SJCRH30 (cell line): ENCODE results near the gene LNX2. TPM values are rescaled to one million over a fixed set of nuclear protein-coding genes. Genes with fewer than 3 reads are reported as not detected.

Experiments used
- DNase-seq, 2 experiments: peaks; one replicate each; pipeline ENCODE4 v3.0.0-alpha.2; 2015 to 2020
- H3K27ac ChIP-seq: fragments of 250-450 bp; sonication (Bioruptor Pico); 2 replicates; pipeline ENCODE4 v1.5.1; 2020; ENCODE audit warnings: mild to moderate bottlenecking, moderate library complexity
- H3K27me3 ChIP-seq: fragments of 250-450 bp; sonication (Bioruptor Pico); 2 replicates; pipeline ENCODE4 v1.5.1; 2020; ENCODE audit warnings: mild to moderate bottlenecking, moderate library complexity
- H3K36me3 ChIP-seq: fragments of 250-450 bp; sonication (Bioruptor Pico); 2 replicates; pipeline ENCODE4 v1.5.1; 2020; ENCODE audit warnings: mild to moderate bottlenecking, moderate library complexity
- H3K4me1 ChIP-seq: fragments of 250-450 bp; sonication (Bioruptor Pico); 2 replicates; pipeline ENCODE4 v1.5.1; 2020; ENCODE audit warnings: mild to moderate bottlenecking, moderate library complexity
- H3K4me3 ChIP-seq: fragments of 250-450 bp; sonication (Bioruptor Pico); 2 replicates; pipeline ENCODE4 v1.5.1; 2020; ENCODE audit warnings: mild to moderate bottlenecking, moderate library complexity
- H3K9me3 ChIP-seq: fragments of 250-450 bp; sonication (Bioruptor Pico); replicated peaks from 2 replicates; pipeline ENCODE4 v1.5.1; 2020; ENCODE audit warnings: mild to moderate bottlenecking, moderate library complexity
- total RNA-seq: library from RNA; depleted of rRNA; stranded (reverse); fragments of >200 nt; shearing (Covaris generic); gene quantifications from 2 replicates; pipeline ENCODE4 v1.2.3, GENCODE V29; 2014

LNX2 gene
- total RNA-seq, 1 experiment from 2014 or later = 16.7 TPM

GRCh38 chr13:27536361-27537101 lies 83.8 kb downstream of the LNX2 start:
- Histone ChIP-seq H3K27ac (no peak overlapping the region), H3K4me1 (no peaks in the 10 kb centered on the region), H3K27me3 (no peaks in the 10 kb centered on the region), H3K4me3 (no peak overlapping the region), H3K9me3 (no peaks in the 10 kb centered on the region), H3K36me3 (no peaks in the 10 kb centered on the region)
- no peak for DNase-seq

DNA sequence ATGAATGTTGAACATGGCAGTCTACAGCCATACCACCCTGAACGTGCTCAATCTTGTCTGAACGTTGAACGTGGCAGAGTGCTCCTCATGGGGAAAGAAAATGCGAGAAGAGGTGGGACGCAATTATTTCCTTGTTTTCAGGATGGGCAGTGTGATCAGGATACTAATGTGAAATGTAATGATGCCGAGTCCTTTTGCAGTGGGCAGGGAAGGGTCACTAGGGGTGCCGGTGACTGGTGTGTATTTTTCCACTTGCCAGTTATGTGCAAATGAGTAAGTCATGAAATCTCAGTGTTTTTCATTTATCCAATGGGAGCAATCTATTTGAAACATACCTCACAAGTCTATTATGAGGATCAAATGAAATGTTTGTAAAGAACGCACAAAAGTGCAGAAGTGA lies 84.8 kb downstream of the LNX2 start:
- Histone ChIP-seq H3K4me3 (no peak overlapping the region), H3K27ac (no peak overlapping the region), H3K27me3 (no peaks in the 10 kb centered on the region), H3K36me3 (no peaks in the 10 kb centered on the region), H3K4me1 (no peaks in the 10 kb centered on the region), H3K9me3 (no peaks in the 10 kb centered on the region)
- no peak for DNase-seq

DNA sequence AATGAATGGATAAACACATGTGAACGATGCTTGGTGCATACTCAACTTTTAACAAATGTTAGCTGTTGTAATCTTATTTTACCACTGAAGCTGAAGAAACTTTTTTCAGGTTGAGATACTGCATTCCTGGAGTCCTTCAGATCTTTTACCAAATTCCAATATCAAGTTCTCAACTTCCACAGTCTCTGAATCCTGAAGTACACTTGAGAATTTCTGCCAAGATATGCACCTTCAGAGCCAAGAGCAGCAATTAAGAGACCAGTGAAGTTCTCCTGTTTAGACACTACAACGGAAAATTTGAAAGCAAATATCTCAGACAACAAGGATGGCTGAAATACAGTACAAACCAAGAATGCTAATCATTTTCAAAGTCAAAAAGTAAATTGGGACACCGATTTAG lies 85.3 kb downstream of the LNX2 start:
- Histone ChIP-seq H3K36me3 (no peaks in the 10 kb centered on the region), H3K4me1 (no peaks in the 10 kb centered on the region), H3K9me3 (no peaks in the 10 kb centered on the region), H3K27ac (no peak overlapping the region), H3K4me3 (no peak overlapping the region), H3K27me3 (no peaks in the 10 kb centered on the region)
- DNase-seq = no peak

DNA sequence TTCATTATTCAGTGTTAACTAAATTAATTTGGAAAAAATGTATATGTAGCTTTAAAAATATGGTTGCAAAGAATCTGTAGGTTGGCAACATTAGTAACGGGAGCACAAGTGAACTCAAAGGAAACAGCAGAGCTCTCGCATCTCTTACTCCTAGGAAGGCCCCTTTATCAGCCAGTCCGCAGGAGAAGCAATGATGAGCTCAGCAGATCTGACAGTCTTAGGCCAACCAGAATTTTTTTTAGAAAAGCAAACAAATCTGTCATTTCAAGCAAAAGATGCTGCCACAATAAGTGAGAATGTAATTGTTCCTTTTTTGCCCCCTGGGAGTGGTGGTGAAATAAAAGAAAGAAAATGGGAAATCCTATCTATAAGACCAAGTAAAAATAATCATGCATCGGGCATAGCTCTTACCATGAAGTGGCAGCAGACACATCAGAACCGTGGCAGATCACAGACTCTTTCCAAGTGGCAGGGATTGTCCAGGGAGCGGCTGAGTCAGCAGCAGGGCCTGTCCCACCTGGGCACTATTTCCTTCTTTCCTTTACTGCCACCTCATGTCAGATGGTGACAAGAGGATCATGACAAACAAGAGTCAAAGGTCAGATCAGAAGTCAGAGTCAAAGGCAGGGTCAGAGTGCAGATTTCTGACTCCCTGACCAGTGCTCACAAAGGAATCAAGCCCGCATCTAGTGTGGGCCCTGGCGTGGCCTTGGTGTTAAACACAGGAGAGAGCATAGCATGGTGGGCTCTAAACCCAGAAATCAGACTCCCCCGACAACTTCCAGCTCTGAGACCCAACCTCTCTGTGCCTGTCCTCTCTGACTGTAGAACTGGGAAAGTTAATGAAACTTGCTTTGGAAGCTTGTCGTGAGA lies 86.0 kb downstream of the LNX2 start:
- Histone ChIP-seq H3K27ac (no peak overlapping the region), H3K36me3 (no peaks in the 10 kb centered on the region), H3K9me3 (no peaks in the 10 kb centered on the region), H3K4me1 (no peaks in the 10 kb centered on the region), H3K27me3 (no peaks in the 10 kb centered on the region), H3K4me3 (no peak overlapping the region)
- DNase-seq = no peak

GRCh38 chr13:27533155-27533643 lies 87.1 kb downstream of the LNX2 start:
- no peak overlapping the region for H3K27ac ChIP-seq
- H3K36me3 ChIP-seq = no peaks in the 10 kb centered on the region
- H3K27me3 ChIP-seq = no peaks in the 10 kb centered on the region
- peak; percentile 79 to 88 for DNase-seq
- no peaks in the 10 kb centered on the region for H3K9me3 ChIP-seq
- H3K4me3 ChIP-seq = no peak overlapping the region
- H3K4me1 ChIP-seq = no peaks in the 10 kb centered on the region

DNA sequence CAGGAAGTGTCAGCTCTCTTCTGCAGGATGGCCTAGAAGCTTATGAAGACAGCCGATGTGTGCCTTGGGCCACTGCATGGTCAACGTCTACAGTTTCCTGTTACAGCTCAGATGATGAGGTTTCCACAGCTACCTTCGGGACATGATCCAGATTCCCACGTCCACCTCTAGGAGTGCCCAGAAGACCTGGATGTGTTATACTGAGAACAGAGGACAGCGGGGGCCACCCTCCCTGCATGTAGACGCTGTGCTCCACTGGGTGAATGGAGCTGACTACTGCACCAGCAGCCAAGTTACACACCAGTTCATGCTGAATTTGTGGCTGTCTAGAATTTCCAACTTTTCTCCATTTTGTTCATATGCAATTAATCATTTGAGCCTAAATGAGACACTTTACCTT lies 91.4 kb downstream of the LNX2 start:
- H3K4me1 ChIP-seq = no peaks in the 10 kb centered on the region
- H3K36me3 ChIP-seq = no peaks in the 10 kb centered on the region
- H3K9me3 ChIP-seq = no peaks in the 10 kb centered on the region
- DNase-seq = no peak
- no peak overlapping the region for H3K4me3 ChIP-seq
- H3K27me3 ChIP-seq = peaks cover 4% of the 10 kb centered on the region; the same call in 1 of the 2 replicates
- H3K27ac ChIP-seq = no peak overlapping the region

GRCh38 chr13:27526516-27526915 lies 93.8 kb downstream of the LNX2 start:
- Histone ChIP-seq H3K27me3 (peaks cover 14% of the 10 kb centered on the region; the same call in 1 of the 2 replicates), H3K36me3 (no peaks in the 10 kb centered on the region), H3K4me3 (no peak overlapping the region), H3K27ac (no peak overlapping the region), H3K4me1 (no peaks in the 10 kb centered on the region), H3K9me3 (no peaks in the 10 kb centered on the region)
- no peak for DNase-seq

DNA sequence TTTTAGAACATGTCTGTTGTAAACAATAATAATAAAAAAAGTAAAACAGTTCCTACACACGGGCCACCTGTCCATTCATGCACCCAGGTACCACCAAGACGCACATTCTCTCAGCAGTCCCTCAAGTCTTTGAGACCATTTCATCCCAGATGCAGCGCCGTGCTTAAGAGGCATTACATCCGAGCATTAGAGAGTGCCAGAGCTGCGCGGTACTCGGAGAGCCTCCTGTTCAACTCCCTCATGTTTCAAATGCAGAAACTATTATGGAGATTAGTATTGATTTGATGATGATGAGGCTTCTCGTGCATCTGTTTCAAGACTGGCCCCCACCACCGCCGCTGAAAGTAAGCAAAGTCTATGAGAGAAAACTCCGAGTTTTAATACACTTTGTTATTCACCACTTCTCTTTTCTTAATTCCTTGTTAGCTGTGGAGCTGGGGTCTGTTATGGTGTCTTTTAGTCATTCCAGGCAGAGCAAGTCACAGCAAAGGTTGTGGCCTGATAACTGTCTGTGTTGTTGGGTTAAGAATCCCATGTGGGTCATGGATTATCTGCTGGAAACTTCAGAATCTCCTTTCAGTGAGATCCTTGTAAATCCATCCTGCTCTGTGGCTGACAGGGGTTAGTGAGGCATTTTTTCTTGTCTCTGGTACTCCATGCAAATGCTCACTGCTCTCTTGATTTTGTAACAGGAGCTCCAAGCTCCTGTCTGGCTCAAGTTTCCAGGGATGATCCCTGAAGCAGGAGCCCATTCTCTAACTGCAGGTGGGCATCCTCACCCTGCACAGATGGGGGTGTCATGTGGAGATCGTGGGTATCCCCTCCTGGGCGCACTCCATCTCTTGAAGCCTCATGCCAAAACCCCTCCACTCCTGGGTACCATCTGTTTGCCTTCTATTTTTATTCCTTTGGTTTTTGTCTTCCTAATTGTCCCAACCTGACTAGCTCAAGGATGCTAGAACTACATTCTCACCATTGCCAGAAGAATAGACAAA lies 95.1 kb downstream of the LNX2 start:
- no peak for DNase-seq
- H3K27me3 ChIP-seq = peaks cover 14% of the 10 kb centered on the region; the same call in 1 of the 2 replicates
- no peak overlapping the region for H3K27ac ChIP-seq
- H3K36me3 ChIP-seq = no peaks in the 10 kb centered on the region
- H3K4me1 ChIP-seq = no peaks in the 10 kb centered on the region
- H3K9me3 ChIP-seq = no peaks in the 10 kb centered on the region
- no peak overlapping the region for H3K4me3 ChIP-seq

- no peak overlapping the region for H3K27ac ChIP-seq
- no peaks in the 10 kb centered on the region for H3K36me3 ChIP-seq
- peaks cover 16% of the 10 kb centered on the region; the same call in 1 of the 2 replicates for H3K27me3 ChIP-seq
- H3K4me1 ChIP-seq = no peaks in the 10 kb centered on the region
- no peak overlapping the region for H3K4me3 ChIP-seq
- no peak for DNase-seq
- H3K9me3 ChIP-seq = peaks cover 3% of the 10 kb centered on the region
These were observed 96.8 kb downstream of the LNX2 start for GRCh38 chr13:27523346-27524073.

DNA sequence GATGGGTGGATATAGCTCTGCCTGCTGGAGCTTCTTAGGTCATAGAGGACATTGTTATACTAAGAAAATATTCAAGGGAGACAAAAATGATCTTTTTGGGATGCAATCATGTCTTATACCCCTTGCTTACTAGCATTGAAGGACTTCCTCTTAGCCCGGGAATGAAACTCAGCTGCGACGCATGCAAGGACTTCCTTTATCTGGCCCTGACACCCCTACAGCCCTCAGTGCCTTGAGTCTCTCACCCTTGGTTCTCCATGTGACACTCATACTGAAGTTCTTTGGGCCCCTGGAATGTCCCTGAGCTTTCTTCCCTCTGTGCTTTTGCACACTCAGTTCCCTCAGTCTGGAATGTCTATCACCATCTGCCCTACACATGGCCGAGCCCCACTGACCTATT lies 97.5 kb downstream of the LNX2 start:
- H3K27me3 ChIP-seq = peaks cover 21% of the 10 kb centered on the region; the same call in 1 of the 2 replicates
- no peaks in the 10 kb centered on the region for H3K4me1 ChIP-seq
- DNase-seq = no peak
- H3K36me3 ChIP-seq = no peaks in the 10 kb centered on the region
- H3K4me3 ChIP-seq = no peak overlapping the region
- no peak overlapping the region for H3K27ac ChIP-seq
- peaks cover 5% of the 10 kb centered on the region for H3K9me3 ChIP-seq

GRCh38 chr13:27516103-27516502 lies 104.2 kb downstream of the LNX2 start:
- Histone ChIP-seq H3K36me3 (no peaks in the 10 kb centered on the region), H3K4me1 (no peaks in the 10 kb centered on the region), H3K27ac (no peak overlapping the region), H3K9me3 (peaks cover 9% of the 10 kb centered on the region), H3K4me3 (no peak overlapping the region), H3K27me3 (0 out of 2 replicates have a peak, but pooled peaks cover 16% of the 10 kb centered on the region)
- no peak for DNase-seq

DNA sequence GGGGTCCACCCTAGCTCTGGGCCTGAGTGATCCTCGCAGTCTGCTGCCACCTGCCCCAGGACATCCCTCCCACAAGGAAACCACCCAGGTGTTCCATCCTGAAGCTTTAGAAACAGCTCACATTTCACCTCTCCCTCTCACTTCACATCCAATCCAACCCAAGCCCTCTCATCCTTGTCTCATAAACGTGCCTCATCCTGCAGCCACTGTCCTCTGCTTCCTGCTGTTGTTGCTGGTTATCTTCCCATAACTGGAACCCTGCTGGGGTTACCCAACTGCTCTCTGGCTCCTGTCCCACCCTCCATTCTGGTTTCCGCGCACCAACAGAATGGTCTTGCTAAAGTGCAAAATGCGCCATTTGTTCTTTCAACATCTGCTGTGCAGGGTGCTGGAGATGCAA lies 110.2 kb downstream of the LNX2 start:
- Histone ChIP-seq H3K4me1 (no peaks in the 10 kb centered on the region), H3K9me3 (0 out of 2 replicates have a peak, but pooled peaks cover 3% of the 10 kb centered on the region), H3K36me3 (no peaks in the 10 kb centered on the region), H3K4me3 (no peak overlapping the region), H3K27ac (no peak overlapping the region), H3K27me3 (peaks cover 21% of the 10 kb centered on the region)
- DNase-seq = no peak

DNA sequence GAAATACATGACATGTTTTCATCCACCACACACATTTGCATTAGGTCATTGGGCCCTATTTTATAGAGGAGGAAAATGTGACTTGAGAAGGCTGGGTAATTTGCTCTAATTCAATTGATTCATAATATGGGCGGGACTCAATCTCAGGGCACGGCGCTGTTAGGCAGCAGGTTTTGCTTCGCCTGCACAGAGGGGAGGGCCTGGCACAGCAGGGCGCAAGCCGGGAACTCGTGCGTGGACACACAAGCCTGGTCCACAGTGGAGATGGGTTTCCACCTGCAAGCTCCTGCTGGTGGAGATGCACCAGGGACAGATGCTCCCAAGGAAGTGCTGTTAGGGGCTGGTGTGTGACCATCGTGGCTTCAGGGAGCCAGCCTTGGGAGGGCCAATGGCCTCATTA lies 111.5 kb downstream of the LNX2 start:
- DNase-seq = no peak
- Histone ChIP-seq H3K27ac (no peak overlapping the region), H3K4me1 (no peaks in the 10 kb centered on the region), H3K4me3 (no peak overlapping the region), H3K36me3 (no peaks in the 10 kb centered on the region), H3K9me3 (0 out of 2 replicates have a peak, but pooled peaks cover 3% of the 10 kb centered on the region), H3K27me3 (peaks cover 25% of the 10 kb centered on the region)

GRCh38 chr13:27505792-27506191 lies 114.5 kb downstream of the LNX2 start:
- no peak overlapping the region for H3K4me3 ChIP-seq
- H3K27me3 ChIP-seq = peaks cover 21% of the 10 kb centered on the region
- H3K4me1 ChIP-seq = no peaks in the 10 kb centered on the region
- no peaks in the 10 kb centered on the region for H3K9me3 ChIP-seq
- no peak for DNase-seq
- H3K27ac ChIP-seq = no peak overlapping the region
- H3K36me3 ChIP-seq = no peaks in the 10 kb centered on the region
